Activated CD4-positive, alpha-beta T cell treated with anti-CD3 and anti-CD28 coated beads, Interleukin-10, Interleukin-2, amounts not matched to agents 100 ng/mL and 50 ng/mL, durations not matched to agents 16 hours and 8 hours (primary cell): Measurements from ENCODE around the gene TTC3.

Source experiments
- DNase-seq: peaks from one replicate; pipeline ENCODE4 v3.0.0-alpha.2; 2020

The TTC3 gene

GRCh38 chr21:37153935-37154350, 80.9 kb downstream of the TTC3 start:
- no peak for DNase-seq

GRCh38 chr21:37155186-37155585, 82.1 kb downstream of the TTC3 start:
- DNase-seq = no peak

- DNase-seq = no peak
Measured at GRCh38 chr21:37157938-37158337, 84.9 kb downstream of the TTC3 start.

GRCh38 chr21:37159053-37159776, 86.2 kb downstream of the TTC3 start:
- DNase-seq = peak; percentile 80

GRCh38 chr21:37159949-37160348, 86.9 kb downstream of the TTC3 start:
- no peak for DNase-seq

- no peak for DNase-seq
Measured at GRCh38 chr21:37164742-37165141, 91.7 kb downstream of the TTC3 start.

GRCh38 chr21:37165586-37165985, 92.5 kb downstream of the TTC3 start:
- DNase-seq = no peak

GRCh38 chr21:37166733-37167132, 93.7 kb downstream of the TTC3 start:
- peak; percentile 18 for DNase-seq

GRCh38 chr21:37168666-37169065, 95.6 kb downstream of the TTC3 start:
- no peak for DNase-seq

GRCh38 chr21:37172646-37173045, 99.6 kb downstream of the TTC3 start:
- DNase-seq = no peak

- DNase-seq = no peak
Measured at GRCh38 chr21:37176716-37177115, 103.7 kb downstream of the TTC3 start.

- no peak for DNase-seq
Measured at GRCh38 chr21:37181059-37181458, 108.0 kb downstream of the TTC3 start.

GRCh38 chr21:37182222-37182621, 109.2 kb downstream of the TTC3 start:
- no peak for DNase-seq

GRCh38 chr21:37183749-37184148, 110.7 kb downstream of the TTC3 start:
- DNase-seq = peak; percentile 32

GRCh38 chr21:37184784-37185593, 111.9 kb downstream of the TTC3 start:
- DNase-seq = peak; percentile 45

GRCh38 chr21:37186983-37187382, 113.9 kb downstream of the TTC3 start:
- no peak for DNase-seq

GRCh38 chr21:37188825-37189224, 115.8 kb downstream of the TTC3 start:
- no peak for DNase-seq

- no peak for DNase-seq
Measured at GRCh38 chr21:37192019-37192418, 119.0 kb downstream of the TTC3 start.

- no peak for DNase-seq
Measured at GRCh38 chr21:37193006-37193405, 120.0 kb downstream of the TTC3 start.

GRCh38 chr21:37193676-37194075, 120.6 kb downstream of the TTC3 start:
- DNase-seq = no peak

GRCh38 chr21:37195059-37195458, 122.0 kb downstream of the TTC3 start:
- no peak for DNase-seq

- DNase-seq = no peak
Measured at GRCh38 chr21:37195610-37196009, 122.6 kb downstream of the TTC3 start.

- DNase-seq = no peak
Measured at GRCh38 chr21:37196847-37197246, 123.8 kb downstream of the TTC3 start.

- no peak for DNase-seq
Measured at GRCh38 chr21:37197746-37198145, 124.7 kb downstream of the TTC3 start.
